B cell (primary cell): Measurements from ENCODE around the gene DVL2.

Experiments
- EZH2 ChIP-seq: IDR thresholded peaks from 2 replicates; pipeline ENCODE4 v1.6.1; 2012; ENCODE audit warnings: borderline replicate concordance, low read depth, mild to moderate bottlenecking, moderate library complexity, low read length; ENCODE audit not compliant: insufficient read depth, poor library complexity, severe bottlenecking
- TF ChIP-seq, protein P1 (sequence below): fragments of 200-600 bp; IDR thresholded peaks from one replicate; pipeline ENCODE4 v1.8.0; 2022; ENCODE audit warnings: antibody characterized with exemption, mild to moderate bottlenecking

DNA sequence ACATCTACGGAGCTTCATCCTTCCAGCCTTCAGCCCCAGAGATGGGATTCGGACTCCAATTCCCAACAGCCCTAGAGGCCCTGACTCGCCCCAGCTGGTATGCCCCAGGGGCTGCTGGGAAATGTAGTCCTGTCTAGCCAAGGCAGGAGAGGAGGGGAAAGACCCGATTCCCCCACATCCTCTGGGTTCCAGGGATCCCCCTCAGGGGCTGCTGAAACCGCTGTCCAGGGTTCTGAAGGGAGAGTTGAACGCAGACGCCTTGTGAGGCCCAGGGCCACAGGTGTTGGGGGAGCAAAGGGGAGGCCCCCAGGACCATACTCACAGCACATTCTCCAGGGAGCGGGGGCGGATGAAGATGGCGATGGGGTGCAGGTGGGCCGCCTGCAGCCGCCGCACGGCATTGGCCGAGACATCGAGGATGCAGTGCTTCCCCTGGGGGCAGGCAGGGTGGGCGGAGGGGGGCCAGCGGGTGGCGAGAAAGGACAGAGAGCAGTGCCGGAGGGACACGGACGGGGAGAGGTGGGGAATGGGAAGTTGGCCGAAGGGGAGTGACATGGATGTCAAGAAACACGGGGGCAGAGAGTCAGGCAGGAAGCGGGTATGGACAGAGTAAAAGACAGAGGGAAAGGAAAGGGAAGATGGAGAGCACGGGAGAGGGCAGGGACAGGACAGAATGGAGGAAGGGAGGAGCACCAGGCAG lies 42.6 kb downstream of the DVL2 start:
- TF ChIP-seq, protein P1, sequence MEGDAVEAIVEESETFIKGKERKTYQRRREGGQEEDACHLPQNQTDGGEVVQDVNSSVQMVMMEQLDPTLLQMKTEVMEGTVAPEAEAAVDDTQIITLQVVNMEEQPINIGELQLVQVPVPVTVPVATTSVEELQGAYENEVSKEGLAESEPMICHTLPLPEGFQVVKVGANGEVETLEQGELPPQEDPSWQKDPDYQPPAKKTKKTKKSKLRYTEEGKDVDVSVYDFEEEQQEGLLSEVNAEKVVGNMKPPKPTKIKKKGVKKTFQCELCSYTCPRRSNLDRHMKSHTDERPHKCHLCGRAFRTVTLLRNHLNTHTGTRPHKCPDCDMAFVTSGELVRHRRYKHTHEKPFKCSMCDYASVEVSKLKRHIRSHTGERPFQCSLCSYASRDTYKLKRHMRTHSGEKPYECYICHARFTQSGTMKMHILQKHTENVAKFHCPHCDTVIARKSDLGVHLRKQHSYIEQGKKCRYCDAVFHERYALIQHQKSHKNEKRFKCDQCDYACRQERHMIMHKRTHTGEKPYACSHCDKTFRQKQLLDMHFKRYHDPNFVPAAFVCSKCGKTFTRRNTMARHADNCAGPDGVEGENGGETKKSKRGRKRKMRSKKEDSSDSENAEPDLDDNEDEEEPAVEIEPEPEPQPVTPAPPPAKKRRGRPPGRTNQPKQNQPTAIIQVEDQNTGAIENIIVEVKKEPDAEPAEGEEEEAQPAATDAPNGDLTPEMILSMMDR = no peak
- TF ChIP-seq EZH2 = no peak
